HG03520 (cell line): Measurements from ENCODE around the gene RPS5.
"Not testable (repeated sequence)": the region's sequence is repeated elsewhere in the genome, so short reads cannot be mapped to it uniquely, and the experiment has no call there.

Experiments used
- ATAC-seq: cut with Tn5 transposase; IDR thresholded peaks from one replicate; pipeline ENCODE4 v1.9.1; 2021; ENCODE audit warnings: mild to moderate bottlenecking, moderate library complexity; ENCODE audit not compliant: unreplicated experiment

The RPS5 gene

DNA sequence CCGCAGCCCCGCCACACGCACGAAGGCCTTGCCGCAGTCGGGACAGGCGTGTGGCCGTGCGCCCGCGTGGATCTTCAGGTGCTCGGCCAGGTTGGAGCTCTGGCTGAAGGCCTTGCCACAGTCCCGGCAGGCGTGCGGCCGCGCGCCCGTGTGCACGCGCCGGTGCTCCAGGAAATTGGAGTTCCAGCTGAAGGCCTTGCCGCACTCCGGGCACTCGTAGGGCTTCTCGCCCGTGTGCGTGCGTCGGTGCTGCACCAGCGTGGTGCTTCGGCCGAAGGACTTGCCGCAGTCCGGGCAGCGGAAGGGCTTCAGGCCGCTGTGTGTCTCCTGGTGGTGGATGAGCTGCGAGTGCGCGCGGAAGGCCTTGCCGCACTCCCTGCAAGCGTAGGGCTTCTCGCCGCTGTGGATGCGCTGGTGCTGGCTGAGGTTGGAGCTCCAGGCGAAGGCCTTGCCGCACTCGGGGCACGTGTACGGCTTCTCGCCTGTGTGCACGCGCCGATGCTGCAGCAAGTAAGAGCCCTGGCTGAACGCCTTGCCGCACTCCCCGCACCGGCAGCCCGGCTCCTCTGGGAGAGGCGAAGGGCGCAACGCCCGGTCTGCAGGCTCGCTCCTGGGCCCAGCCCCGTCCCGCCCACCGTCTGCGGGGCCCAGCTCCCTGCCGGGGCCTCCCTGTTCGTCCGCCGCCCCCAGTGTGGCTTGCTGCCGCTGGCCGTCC lies 30.1 kb upstream of the RPS5 start:
- no peak for ATAC-seq

DNA sequence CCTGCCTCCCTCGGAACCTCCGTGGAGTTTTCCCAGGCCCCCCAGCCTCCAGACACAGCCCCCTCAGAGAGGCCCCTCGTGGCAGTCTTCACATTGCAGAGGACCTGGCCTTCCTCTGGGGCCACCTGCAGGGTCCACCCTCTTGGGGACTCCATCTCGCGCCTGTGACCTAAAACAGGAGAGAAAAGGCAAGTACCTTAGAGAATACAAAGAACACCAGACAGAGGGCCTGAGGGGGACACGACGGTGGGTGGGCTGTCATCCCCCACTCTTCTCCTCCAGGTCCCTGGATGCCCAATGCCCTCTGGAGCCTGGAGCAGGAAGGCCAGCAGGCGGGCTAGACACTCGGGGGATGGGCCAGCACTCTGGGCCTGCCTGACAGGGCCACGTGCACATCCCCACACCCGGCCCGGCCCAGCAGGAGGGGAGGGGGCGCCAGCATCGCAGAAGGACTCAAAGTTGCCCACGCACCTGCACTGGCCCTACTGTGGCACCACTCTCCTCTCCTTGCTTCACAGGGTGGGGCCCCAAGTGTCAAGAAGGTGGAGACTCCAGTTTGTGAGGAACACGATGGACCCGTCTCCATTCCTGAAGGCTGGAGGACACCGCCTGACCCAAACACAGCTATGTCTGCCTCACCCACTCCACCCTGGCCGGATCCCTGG lies 29.5 kb upstream of the RPS5 start:
- ATAC-seq = no peak

DNA sequence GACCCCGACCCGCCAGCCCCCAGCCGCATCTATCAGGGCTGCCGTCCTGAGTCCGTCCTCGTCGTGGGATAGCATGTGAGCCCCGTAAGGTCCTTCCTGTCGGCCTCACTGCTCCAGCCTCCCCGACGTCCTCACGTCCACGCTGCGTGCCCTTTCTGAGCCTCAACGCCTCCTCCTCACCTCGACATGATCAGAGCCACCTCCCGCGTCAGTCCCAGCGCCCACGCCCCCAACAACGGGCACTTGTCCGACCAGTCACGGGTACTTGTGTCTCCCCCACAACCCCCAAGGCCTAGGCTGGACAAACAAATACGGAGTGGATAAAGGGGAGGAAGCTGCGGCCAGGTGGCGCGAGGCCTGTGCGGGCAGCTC lies 25.2 kb upstream of the RPS5 start:
- peak; percentile 13 for ATAC-seq

DNA sequence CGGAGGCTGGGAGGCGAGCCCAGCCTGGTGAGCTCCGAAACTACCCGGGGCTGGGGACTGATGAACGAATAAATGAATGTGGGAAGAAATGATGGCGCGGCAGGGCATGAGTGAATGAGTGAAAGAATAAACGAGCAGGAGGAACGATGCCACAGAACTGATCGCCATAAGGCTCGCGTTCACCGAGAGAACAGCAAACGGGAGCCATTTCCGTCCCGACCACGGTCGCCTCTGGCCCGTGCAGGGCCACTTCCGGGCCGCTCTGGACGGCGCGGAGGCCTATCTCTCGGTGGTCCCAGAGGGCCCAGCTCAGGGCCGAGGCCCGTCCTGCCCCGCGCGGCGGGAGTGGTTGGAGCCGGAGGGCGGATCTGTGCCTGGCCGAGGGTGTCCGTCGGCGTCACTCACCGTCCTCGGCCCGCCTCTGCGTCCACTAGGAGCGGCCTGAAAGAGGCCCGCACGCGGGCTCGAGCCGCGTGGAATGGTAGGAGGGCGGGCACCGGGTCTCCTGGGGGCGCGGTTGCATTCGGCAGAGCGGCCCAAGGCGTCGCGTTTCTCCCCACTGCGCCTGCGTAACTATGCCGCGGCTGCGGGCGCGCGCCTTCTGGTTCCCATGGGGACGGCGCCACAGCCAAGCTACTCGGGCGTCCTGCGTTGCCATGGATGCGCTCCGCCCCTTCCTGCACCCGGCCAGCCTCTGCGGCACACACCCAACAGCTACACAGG lies 24.6 kb upstream of the RPS5 start, which contains the start of gene ZNF497:
TSS of gene ZNF497 (minus strand) at position 480 of the 723 bp plus-strand sequence. CDS start 5,116 bp downstream, outside the sequence.
- peak; percentile 85 for ATAC-seq

DNA sequence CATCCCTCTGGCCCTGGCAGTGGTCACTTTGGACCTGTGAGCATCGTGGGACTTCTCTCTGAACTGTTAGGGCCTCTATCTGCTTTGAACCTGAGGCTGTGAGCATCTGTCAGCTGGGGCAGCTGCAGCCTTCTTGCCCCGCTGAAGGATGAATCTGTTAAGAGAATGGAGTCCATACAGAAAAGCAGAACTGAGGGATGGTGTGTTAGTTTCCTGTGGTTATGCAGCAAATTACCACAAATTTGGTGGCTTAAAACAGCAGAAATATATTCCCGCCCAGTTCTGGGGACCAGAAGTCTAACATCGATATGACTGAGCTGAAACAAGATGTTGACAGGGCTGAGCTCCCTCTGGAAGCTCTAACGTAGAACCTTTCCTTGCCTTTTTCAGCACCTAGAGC lies 22.9 kb upstream of the RPS5 start:
- ATAC-seq = no peak

DNA sequence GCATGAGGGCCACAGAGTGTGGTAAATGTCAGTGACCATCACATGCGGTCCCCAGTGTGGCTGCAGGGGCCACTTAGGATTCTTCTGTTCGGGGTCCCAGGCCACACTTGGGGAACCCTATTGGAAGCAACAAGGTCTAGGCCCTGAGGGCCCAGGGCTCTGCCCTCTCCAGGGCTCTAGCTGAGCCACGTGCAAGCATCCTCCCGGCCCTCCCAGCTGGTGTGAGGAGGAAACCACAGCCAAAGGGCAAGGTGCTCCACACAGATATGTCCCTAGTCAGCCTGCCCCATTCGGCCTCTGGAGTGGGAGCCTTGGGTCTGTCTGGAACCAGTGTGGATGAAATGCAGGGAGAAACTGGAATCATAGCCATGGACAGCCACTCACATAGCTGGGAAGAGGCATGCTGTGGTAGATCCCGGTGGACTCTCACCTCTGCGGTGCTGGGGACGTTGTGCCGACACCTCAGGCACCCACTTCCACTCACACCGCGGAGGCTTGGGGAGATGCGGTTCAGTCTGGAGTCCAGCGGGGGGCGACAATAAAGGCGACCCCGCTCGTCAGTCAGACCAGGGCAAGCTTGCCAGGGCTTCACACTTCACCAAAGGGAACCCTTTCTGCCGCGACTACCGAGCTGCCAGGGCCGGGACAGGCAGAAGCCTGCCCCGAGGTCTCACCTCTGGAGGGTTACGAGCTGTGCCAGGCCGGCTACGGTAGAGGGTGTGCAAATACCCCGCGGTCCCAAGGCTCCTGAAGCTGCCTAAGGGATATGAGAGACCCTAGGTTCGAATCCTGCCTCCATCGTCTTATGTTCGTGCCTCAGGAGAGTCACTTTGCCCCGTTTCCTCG lies 20.3 kb upstream of the RPS5 start:
- no peak for ATAC-seq

DNA sequence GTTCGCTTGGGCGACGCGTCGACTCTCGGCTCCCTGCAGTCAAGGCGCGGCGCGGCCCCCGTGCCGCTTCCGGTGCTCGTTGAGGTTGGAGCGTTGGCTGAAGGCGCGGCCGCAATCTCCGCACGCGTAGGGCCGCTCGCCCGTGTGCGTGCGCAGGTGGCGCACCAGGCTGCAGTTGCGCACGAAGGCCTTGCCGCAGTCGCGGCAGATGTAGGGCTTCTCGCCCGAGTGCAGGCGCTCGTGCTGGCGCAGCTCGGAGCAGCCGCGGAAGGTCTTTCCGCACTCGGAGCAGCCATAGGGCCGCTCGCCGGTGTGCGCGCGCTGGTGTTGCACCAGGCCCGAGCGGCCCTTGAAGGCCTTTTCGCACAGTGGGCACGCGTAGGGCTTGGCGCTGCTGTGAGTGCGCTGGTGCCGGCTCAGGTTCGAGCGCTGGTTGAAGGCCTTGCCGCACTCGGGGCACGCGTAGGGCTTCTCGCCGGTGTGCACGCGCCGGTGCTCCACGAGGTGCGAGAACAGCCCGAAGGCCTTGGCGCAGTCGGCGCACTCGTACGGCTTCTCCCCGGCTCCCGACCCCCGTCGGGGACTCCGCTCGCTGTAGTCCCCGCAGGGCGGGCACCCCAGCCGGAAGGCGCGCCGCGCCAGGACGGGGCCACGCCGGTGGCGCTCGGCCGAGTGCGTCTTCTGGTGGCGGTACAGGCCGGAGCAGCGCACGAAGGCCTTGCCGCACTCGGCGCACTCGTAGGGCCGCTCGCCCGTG lies 19.2 kb upstream of the RPS5 start:
- ATAC-seq = no peak

DNA sequence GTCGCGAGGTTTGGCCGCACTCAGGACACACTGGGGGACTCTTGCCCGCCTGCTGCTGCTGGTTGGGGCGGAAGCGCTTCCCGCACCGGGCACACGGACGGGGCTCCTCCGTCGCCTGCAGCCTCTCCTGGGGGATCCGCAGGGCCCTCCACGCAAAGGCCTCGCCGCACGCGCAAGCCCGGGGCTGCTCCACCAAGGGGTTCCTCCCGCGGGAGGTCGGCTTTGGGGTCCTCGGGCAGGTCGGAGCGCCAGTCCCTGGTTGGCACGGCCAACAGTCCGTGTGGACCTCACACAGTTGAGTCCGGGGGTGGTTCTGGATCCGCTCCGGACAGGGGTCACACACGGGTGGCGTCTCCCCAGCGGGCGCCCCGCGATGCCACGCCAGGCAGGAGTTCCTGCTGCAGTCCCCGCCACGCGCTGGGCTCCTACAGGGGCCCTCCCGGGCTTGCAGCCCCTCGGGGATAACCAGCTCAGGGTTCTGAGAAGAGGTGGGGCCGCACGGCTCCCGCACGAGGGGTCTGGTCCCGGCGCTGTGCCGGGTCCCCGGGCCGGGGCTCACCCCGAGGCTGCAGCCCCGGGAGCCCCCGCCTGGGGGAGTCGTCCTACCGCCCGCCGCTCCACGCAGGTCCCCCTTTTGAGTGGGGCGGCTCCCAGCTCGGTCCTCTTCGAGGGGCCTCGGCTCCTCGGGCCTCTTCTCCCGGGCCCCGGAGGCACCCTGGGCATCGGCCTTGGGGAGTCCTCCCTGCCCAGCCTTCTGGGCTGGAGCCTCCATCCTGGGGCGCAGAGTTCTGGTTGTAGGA lies 18.3 kb upstream of the RPS5 start:
- no peak for ATAC-seq

DNA sequence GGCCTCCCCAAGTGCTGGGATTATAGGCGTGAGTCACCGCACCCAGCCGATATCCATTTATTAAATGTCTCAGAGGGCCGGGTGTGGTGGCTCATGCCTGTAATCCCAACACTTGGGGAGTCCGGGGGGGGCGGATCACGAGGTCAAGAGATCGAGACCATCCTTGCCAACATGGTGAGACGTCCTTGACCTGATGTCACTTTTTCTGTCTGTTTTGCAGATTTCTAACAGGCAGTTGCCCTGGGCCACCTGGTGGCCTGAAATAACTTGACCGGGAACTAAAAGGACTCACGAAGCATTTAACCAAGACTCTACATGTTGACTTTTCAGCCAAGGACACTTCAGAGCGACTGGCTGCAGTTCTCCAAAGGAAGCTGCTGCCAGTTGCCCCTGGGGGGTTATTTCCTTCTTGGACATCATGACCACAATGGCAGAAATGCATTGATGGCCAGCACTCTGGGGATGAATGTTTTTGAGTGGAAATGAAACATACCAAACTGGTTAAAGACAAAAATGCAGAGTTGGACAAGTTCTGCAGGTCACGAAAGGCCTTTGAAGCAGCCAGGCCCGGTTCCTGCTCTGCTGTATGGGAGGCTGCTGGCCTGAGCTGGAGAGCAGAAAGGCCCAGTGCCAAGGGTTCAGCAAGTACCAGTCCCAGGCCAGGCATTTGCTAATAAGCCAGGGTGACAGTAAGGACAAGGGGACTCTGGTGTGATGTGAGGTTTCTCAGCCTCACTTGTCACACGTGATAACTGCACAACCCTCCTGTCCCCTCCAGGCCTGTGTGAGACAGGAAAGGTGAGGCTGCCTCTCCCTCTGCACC lies 14.5 kb upstream of the RPS5 start:
- ATAC-seq = no peak

DNA sequence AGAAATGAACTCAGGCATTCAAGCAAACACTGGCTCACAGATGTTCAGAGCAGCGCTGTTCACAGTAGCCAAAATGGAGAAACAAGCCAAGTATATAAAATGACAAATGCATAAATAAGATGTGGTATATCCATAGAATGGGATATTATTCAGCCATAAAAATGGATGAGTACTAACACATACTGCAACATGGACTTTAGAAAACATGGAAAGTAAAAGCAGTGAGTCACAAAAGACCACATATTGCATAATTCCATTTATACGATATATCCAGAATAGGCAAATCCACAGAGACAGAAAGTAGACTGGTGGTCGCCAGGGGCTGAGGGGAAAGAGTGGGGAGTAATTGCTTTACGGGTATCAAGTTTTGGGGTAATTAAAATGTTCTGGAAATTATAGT lies 12.9 kb upstream of the RPS5 start:
- ATAC-seq = no peak

DNA sequence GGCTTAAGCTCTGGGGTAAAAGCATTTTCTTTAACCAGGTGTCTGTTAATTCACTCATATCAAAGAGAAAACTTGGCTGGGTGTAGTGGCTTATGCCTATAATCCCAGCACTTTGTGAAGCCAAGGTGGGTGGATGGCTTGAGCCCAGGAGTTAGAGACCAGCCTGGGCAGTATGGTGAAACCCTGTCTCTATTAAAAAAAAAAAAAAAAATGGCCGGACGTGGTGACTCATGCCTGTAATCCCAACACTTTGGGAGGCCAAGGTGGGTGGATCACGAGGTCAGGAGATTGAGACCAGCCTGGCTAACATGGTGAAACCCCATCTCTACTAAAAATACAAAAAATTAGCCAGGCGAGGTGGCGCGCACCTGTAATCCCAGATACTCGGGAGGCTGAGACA lies 10.3 kb upstream of the RPS5 start:
- not testable (repeated sequence) for ATAC-seq

DNA sequence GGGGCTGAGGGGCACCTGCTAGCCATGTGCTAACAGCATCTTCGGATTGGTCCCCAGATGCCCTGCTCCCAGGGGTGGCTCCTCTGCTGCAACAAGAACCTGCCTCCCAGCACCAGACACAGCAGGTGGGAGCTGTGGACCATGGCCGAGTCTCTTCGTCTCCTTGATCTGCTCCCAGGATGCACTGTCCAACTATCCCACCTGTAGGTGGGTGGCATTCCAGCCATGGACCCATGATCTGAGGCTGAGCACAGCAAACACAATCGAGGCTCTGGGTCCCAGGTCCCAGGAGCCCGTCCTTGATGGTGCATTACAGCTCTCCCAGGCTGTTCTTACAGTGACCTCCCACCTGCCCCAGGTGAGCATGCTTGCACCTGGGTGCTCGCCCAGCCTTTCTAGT lies 7.8 kb upstream of the RPS5 start:
- no peak for ATAC-seq

DNA sequence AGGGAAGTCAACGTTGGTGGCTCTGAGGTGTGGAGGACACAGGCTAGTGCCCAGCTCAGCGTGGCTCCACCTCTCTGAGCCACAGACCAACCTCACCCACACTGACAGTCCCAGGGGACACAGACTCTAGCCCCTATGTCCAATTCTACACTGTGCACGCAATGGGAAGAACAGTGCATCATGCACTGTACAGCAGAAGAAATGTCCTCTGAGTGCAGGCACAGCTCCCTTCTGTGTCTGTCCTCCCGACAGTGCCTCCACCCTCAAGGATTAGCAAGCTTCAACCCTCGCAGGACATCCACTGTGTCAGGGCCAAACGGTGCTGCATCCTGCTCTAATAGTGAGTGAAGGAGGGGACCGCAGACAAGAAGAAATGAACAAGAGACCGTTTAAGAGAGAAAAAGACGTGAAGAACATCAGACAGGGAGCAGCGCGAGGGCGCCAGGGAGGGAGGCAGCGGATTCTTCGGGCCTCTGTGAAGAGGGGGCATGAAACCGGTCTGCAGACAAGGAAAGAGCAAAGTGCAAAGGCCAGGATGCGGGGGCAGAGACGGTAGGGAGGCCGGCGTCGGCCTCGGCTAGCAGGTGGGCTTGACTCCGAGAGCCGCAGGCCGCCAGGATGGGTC lies 6.9 kb upstream of the RPS5 start:
- ATAC-seq = no peak

DNA sequence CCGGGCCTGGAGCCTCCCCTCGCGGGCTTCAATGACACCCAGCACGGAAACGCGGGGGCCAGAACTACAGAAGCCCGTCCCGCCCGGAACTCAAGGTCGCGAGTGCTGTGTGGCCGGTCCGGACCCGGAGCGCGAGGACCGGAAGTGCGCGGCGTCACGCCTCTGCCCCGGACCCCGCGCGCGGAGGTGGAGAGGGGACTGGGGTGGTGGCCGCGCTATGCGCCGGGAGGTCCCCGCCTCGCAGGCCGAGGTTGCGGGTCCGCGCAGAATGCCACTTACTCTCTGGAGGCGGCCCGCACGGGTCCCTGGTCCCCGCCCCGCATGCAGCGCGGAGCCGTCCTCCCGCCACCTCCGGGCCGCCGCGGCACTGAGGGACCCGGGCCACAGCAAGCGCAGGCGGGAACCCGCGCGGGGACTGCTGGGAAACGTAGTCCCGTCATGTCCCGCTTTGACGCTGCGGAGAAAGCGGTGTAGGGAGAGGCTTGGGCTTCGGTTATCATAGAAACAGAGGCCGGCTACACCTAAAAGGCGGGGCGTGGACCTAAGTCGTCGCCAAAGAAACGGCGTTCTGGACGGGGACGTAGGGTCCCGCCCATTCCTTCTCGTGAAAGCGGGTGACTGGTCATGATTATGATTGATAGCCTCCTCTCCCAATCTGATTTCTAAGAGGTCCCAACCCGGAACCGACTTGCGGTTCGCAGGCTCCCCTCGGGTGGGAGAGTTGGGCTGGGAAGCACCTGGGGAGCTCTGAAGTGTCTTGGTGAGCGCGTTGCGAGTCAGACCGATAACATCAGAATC lies 6.2 kb upstream of the RPS5 start, which contains the start of gene ZNF837:
TSS of gene ZNF837 (minus strand) at position 369 of the 798 bp plus-strand sequence. CDS start 11,698 bp downstream, outside the sequence.
- peak; percentile 79 for ATAC-seq

DNA sequence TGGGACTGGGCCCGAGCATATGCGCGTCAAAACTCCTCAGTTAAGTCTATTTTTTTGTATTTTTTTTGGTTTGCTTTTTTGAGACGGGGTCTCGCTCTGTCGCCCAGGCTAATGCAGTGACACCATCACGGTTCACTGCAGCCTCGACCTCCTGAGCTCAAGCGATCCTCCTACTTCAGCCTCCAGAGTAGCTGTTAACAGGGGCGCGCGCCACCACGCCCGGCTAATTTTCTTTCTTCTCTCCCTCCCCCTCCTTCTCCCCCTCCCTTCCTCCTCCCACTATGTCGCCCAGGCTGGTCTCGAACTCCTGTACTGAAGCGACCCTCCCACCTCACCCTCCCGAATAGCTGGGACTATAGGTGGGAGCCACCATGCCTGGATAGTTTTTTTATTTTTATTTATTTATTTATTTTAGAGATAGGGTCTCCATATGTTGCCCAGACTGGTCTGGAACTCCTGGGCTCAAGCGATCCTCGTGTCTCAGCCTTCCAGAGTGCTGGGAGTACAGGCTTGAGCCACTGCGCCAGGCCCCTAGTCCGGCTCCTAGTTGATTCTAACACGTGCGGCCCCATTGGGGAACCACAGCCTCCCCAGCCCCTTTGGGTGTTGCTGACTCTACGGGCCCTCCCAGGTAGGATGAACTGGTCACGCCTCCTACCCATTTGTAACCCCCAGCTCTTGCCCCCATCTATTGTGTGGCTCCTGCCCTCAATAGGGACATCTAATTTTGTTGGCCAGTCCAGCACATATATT lies 5.4 kb upstream of the RPS5 start:
- no peak for ATAC-seq

DNA sequence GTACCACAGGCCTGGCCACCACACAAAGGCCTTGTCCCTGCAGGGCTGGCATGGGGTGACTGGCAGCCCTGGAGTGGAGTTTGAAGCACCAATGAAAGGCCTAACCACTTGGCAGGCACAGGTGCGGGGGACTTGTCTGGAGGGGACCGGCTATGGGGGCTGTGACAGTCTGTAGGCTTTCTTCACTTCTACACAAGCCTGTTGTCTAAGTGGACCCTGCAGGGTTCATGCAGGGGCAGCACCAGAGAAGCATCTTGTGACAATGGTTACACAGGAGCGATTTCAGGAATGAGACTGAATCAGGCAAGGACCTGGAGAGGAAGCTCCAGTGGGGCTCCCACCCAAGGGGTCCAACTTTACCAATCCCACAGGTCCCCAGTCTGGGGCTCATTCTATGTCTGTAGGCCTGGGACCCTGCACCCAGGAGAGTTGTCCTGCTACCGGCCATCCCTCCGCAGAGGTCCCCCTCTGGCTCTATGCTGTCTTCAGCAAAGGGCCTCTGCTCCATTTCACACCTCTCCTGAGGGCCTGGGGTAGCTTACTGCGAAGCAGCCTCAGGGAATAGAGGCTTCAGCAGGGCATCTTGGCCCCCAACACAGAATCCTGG lies 4.0 kb upstream of the RPS5 start:
- ATAC-seq = no peak
